Measurements from ENCODE around the gene TMEM203. TPM values are rescaled to one million over a fixed set of nuclear protein-coding genes. Genes with fewer than 3 reads are reported as not detected.

Gene TMEM203
- total and polyA plus RNA-seq, 2 experiments from 2014 or later = 32.7 to 53.4 TPM

- Histone ChIP-seq H3K79me2 (replicated peaks; ENCODE audit: insufficient read depth) (peaks cover 36% of the 10 kb centered on the region), H3K4me2 (no peak overlapping the region), H3K27ac (ENCODE audit: low read depth) (no peak overlapping the region), H3K4me1 (ENCODE audit: insufficient read depth) (peaks cover 13% of the 10 kb centered on the region), H3F3A (replicated peaks; ENCODE audit: low read depth) (0 out of 2 replicates have a peak, but pooled peaks cover 4% of the 10 kb centered on the region), H2AFZ (no peak overlapping the region), H3K9me2 (ENCODE audit: insufficient read depth) (no peaks in the 10 kb centered on the region), H3K4me3 (no peak overlapping the region), H4K20me1 (replicated peaks; ENCODE audit: insufficient read depth) (peaks cover 5% of the 10 kb centered on the region; the same call in 1 of the 2 replicates), H3K27me3 (ENCODE audit: insufficient read depth) (no peaks in the 10 kb centered on the region), H3K36me3 (ENCODE audit: insufficient read depth) (no peaks in the 10 kb centered on the region)
- Mint-ChIP-seq H3K4me3 (no peak overlapping the region), H3K9me3 (no peaks in the 10 kb centered on the region; the same call in 2 of the 3 replicates), H3K27ac (no peak overlapping the region), H3K4me1 (peaks cover 16% of the 10 kb centered on the region), H3K27me3 (ENCODE audit: insufficient read depth, low read depth, poor library complexity) (peaks cover 12% of the 10 kb centered on the region), H3K36me3 (ENCODE audit: low read depth) (peaks cover 5% of the 10 kb centered on the region)
- DNase-seq (ENCODE audit: low spot score) = no peak
- no peak for TF ChIP-seq EZH2phosphoT487 (IDR thresholded peaks at IDR 0.05; ENCODE audit: unreplicated experiment)
- TF ChIP-seq CREB1 (CRISPR knock-in tag; IDR thresholded peaks at IDR 0.05; ENCODE audit: low read depth) = no peak
- TF ChIP-seq ZNF331 (CRISPR knock-in tag; IDR thresholded peaks at IDR 0.05; ENCODE audit: low read depth) = no peak
- TF ChIP-seq CTCF (conservative IDR thresholded peaks at IDR 0.05; ENCODE audit: low read depth in 2 of 2) = no peak
- TF ChIP-seq NANOG (IDR thresholded peaks at IDR 0.05; ENCODE audit: borderline replicate concordance) = no peak
- ATAC-seq = no peak
Measured at GRCh38 chr9:137191245-137191644, 14.2 kb downstream of the TMEM203 start.

DNA sequence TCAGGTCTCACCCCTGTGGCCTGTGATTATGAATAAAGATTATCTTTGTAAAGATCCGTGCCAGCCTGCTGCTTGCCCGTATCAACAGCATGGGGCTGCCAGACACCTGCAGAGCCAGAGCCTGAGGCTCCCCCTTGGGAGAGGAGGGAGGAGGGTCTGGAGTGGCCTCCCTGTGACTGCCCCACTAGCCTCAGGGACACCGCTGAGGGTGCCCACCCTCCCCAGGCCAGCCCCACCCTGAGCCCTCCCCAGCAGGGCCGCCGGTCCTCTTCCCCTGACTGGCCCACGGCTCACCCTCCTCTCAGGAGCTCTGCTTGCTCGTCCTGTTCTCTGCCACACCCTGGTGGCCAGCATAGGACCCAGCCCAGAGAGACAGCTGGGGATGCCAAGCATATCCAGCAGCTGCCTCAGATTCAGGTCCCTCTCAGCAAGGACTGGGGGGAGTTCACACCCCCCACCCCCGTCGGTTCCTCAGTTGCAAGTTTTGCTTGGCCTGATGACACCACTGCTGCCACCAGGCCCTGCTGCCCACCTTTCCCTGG lies 15.1 kb downstream of the TMEM203 start:
- Histone ChIP-seq H3K4me1 (ENCODE audit: insufficient read depth) (peaks cover 13% of the 10 kb centered on the region), H3K36me3 (ENCODE audit: insufficient read depth) (no peaks in the 10 kb centered on the region), H3K4me3 (no peak overlapping the region), H3K27ac (ENCODE audit: low read depth) (no peak overlapping the region), H3K27me3 (ENCODE audit: insufficient read depth) (no peaks in the 10 kb centered on the region), H3K4me2 (no peak overlapping the region), H3K9me2 (ENCODE audit: insufficient read depth) (no peaks in the 10 kb centered on the region), H4K20me1 (replicated peaks; ENCODE audit: insufficient read depth) (peaks cover 5% of the 10 kb centered on the region; the same call in 1 of the 2 replicates), H3K79me2 (replicated peaks; ENCODE audit: insufficient read depth) (peaks cover 33% of the 10 kb centered on the region), H3F3A (replicated peaks; ENCODE audit: low read depth) (0 out of 2 replicates have a peak, but pooled peaks cover 4% of the 10 kb centered on the region), H2AFZ (no peak overlapping the region)
- peaks cover 15% of the 10 kb centered on the region for H3K4me1 Mint-ChIP-seq
- H3K9me3 Mint-ChIP-seq = no peaks in the 10 kb centered on the region; the same call in 2 of the 3 replicates
- peak overlapping the region; percentile 53 for H3K4me3 Mint-ChIP-seq
- H3K27ac Mint-ChIP-seq = no peak overlapping the region
- DNase-seq (ENCODE audit: low spot score) = no peak
- ATAC-seq = no peak
- H3K36me3 Mint-ChIP-seq (ENCODE audit: low read depth) = peaks cover 5% of the 10 kb centered on the region
- peaks cover 12% of the 10 kb centered on the region for H3K27me3 Mint-ChIP-seq (ENCODE audit: insufficient read depth, low read depth, poor library complexity)
- TF ChIP-seq EZH2 (IDR thresholded peaks at IDR 0.05; ENCODE audit: low read depth, unreplicated experiment) = no peak
- TF ChIP-seq POLR2AphosphoS5 (IDR thresholded peaks at IDR 0.05; ENCODE audit: low read depth) = no peak
- TF ChIP-seq CTCF (conservative IDR thresholded peaks at IDR 0.05; ENCODE audit: low read depth in 2 of 2) = peak in 1 of 2 experiments; percentile 21; a peak in 1 of 4 replicates
- no peak for TF ChIP-seq JUNB (IDR thresholded peaks at IDR 0.05; ENCODE audit: unreplicated experiment)
- TF ChIP-seq ZNF462 (CRISPR knock-in tag; IDR thresholded peaks at IDR 0.05) = no peak
